SK-N-SH (cell line): ENCODE data around the gene RALGDS. TPM values are rescaled to one million over a fixed set of nuclear protein-coding genes. Genes with fewer than 3 reads are reported as not detected.
A peak's percentile ranks its signal among the peaks of the same experiment; 100 is the strongest.

Experiments used
- CTCF ChIA-PET: fragments of 300-600, 350-600 bp; formaldehyde crosslinking; extraction: SDS; loops from one replicate; lab custom pipeline; 2021; lab: Yijun Ruan, JAX
- POLR2A ChIA-PET: fragments of 350-600 bp; sonication (Branson Sonifier 250); formaldehyde crosslinking; extraction: SDS; loops from one replicate; lab custom pipeline; 2020; ENCODE audit warnings: antibody characterized with exemption, inconsistent platforms; lab: Yijun Ruan, JAX
- DNase-seq: peaks from one replicate; pipeline ENCODE4 v3.0.0; 2012
- H2AFZ ChIP-seq: fragments of 200-600 bp; sonication (generic); 2 replicates; pipeline ENCODE4 v1.8.1; 2016; ENCODE audit warnings: antibody characterized with exemption, mild to moderate bottlenecking, low read depth
- H3F3A ChIP-seq: fragments of 200-600 bp; sonication (generic); replicated peaks from 2 replicates; pipeline ENCODE3; 2016; ENCODE audit warnings: antibody characterized with exemption, mild to moderate bottlenecking; ENCODE audit not compliant: insufficient read depth
- H3K27ac ChIP-seq, 2 experiments: fragments of 200-500 bp in 1 of 2; fragments of 200-600 bp in 1 of 2; sonication (Bioruptor generic) in 1 of 2; sonication (generic), shearing (Covaris generic) in 1 of 2; 2 replicates each; pipeline versions ENCODE4 v1.5.1 to v1.6.1; 2014 to 2016; ENCODE audit warnings: low read depth in 2 of 2, inconsistent platforms in 1 of 2, low read length in 1 of 2, mild to moderate bottlenecking in 1 of 2, mixed read lengths in 1 of 2
- H3K27me3 ChIP-seq: fragments of 200-600 bp; sonication (generic), shearing (Covaris generic); 2 replicates; pipeline ENCODE4 v1.6.1; 2016; ENCODE audit warnings: mixed run types; ENCODE audit not compliant: insufficient read depth
- H3K36me3 ChIP-seq, 2 experiments: fragments of 200-500 bp in 1 of 2; fragments of 200-600 bp in 1 of 2; sonication (Bioruptor generic) in 1 of 2; sonication (generic) in 1 of 2; replicated peaks in 1 of 2; 2 replicates each; pipeline versions ENCODE3 to v1.5.1; 2014 to 2016; ENCODE audit warnings: low read length in 1 of 2, mild to moderate bottlenecking in 1 of 2; ENCODE audit not compliant: insufficient read depth in 2 of 2, control insufficient read depth in 1 of 2
- H3K4me1 ChIP-seq, 2 experiments: fragments of 200-500 bp in 1 of 2; fragments of 200-600 bp in 1 of 2; sonication (Bioruptor generic) in 1 of 2; sonication (generic), shearing (Covaris generic) in 1 of 2; 2 replicates each; pipeline versions ENCODE4 v1.5.1 to v1.6.1; 2014 to 2016; ENCODE audit warnings: low read depth in 1 of 2, low read length in 1 of 2, mixed run types in 1 of 2; ENCODE audit not compliant: insufficient read depth in 2 of 2, control insufficient read depth in 1 of 2
- H3K4me2 ChIP-seq: fragments of 200-600 bp; sonication (generic), shearing (Covaris generic); 2 replicates; pipeline ENCODE4 v1.6.1; 2017; ENCODE audit warnings: mixed run types
- H3K4me3 ChIP-seq, 2 experiments: fragments of 200-500 bp in 1 of 2; fragments of 200-600 bp in 1 of 2; sonication (Bioruptor generic) in 1 of 2; sonication (generic), shearing (Covaris generic) in 1 of 2; 2 replicates each; pipeline versions ENCODE4 v1.5.1 to v1.8.1; 2014 to 2016; ENCODE audit warnings: low read depth in 2 of 2, inconsistent platforms in 1 of 2, low read length in 1 of 2, mild to moderate bottlenecking in 1 of 2, mixed read lengths in 1 of 2, moderate library complexity in 1 of 2
- H3K79me2 ChIP-seq: fragments of 200-600 bp; sonication (generic); 2 replicates; pipeline ENCODE4 v1.8.1; 2017; ENCODE audit warnings: mild to moderate bottlenecking; ENCODE audit not compliant: insufficient read depth
- H3K9ac ChIP-seq: fragments of 200-600 bp; sonication (generic); 2 replicates; pipeline ENCODE4 v1.6.1; 2017; ENCODE audit warnings: mixed run types
- H3K9me2 ChIP-seq: fragments of 200-600 bp; sonication (generic); 2 replicates; pipeline ENCODE4 v1.6.1; 2017; ENCODE audit warnings: mixed run types
- H3K9me3 ChIP-seq: fragments of 200-600 bp; sonication (generic); 2 replicates; pipeline ENCODE4 v1.6.1; 2017; ENCODE audit warnings: mixed run types, mild to moderate bottlenecking, moderate library complexity
- H4K20me1 ChIP-seq: fragments of 200-600 bp; sonication (generic); 2 replicates; pipeline ENCODE4 v1.6.1; 2017; ENCODE audit warnings: mild to moderate bottlenecking, mixed run types; ENCODE audit not compliant: insufficient read depth
- CHD2 ChIP-seq: fragments of 150-350 bp; IDR thresholded peaks from 2 replicates; pipeline ENCODE4 v1.6.1; 2018; ENCODE audit warnings: low read length; ENCODE audit not compliant: partially characterized antibody
- ELF1 ChIP-seq: IDR thresholded peaks from 2 replicates; pipeline ENCODE4 v1.4.0; 2012
- EP300 ChIP-seq, 2 experiments: IDR thresholded peaks; 2 replicates each; pipeline versions ENCODE4 v1.4.0 to v1.6.1; 2012; ENCODE audit warnings: borderline replicate concordance in 1 of 2, low read depth in 1 of 2, low read length in 1 of 2
- FOSL2 ChIP-seq: IDR thresholded peaks from 2 replicates; pipeline ENCODE4 v1.4.0; 2012; ENCODE audit warnings: low read depth, mild to moderate bottlenecking, moderate library complexity, borderline replicate concordance
- FOXJ3 ChIP-seq: sonication (generic); formaldehyde crosslinking; IDR thresholded peaks from 2 replicates; pipeline ENCODE4 v1.5.1; 2020; ENCODE audit warnings: mild to moderate bottlenecking, missing genetic modification reagents
- FOXM1 ChIP-seq: IDR thresholded peaks from 2 replicates; pipeline ENCODE4 v1.4.0; 2012; ENCODE audit warnings: low read depth, mild to moderate bottlenecking
- GABPA ChIP-seq: IDR thresholded peaks from 2 replicates; pipeline ENCODE4 v1.4.0; 2012; ENCODE audit warnings: low read depth, mild to moderate bottlenecking
- GATA2 ChIP-seq: sonication (generic); formaldehyde crosslinking; IDR thresholded peaks from 2 replicates; pipeline ENCODE4 v1.5.0; 2020; ENCODE audit warnings: mild to moderate bottlenecking, missing genetic modification reagents
- JUND ChIP-seq: IDR thresholded peaks from 2 replicates; pipeline ENCODE4 v1.4.0; 2012
- MEF2A ChIP-seq: IDR thresholded peaks from 2 replicates; pipeline ENCODE4 v1.4.0; 2012; ENCODE audit warnings: low read depth, borderline replicate concordance
- MXI1 ChIP-seq: IDR thresholded peaks from 2 replicates; pipeline ENCODE4 v1.6.1; 2012; ENCODE audit warnings: mild to moderate bottlenecking, low read depth, low read length, improper control_type of control experiment
- NFIC ChIP-seq: IDR thresholded peaks from 2 replicates; pipeline ENCODE4 v1.4.0; 2012; ENCODE audit warnings: borderline replicate concordance
- POLR2AphosphoS5 ChIP-seq: IDR thresholded peaks from 2 replicates; pipeline ENCODE4 v1.6.1; 2012; ENCODE audit warnings: low read depth, low read length
- RCOR1 ChIP-seq: fragments of 150-350 bp; IDR thresholded peaks from 2 replicates; pipeline ENCODE4 v1.6.1; 2017; ENCODE audit warnings: antibody characterized with exemption, low read length
- RFX5 ChIP-seq: IDR thresholded peaks from 2 replicates; pipeline ENCODE4 v1.6.1; 2012; ENCODE audit warnings: mild to moderate bottlenecking, improper control_type of control experiment, low read length
- SIN3A ChIP-seq: IDR thresholded peaks from 2 replicates; pipeline ENCODE4 v1.6.1; 2012; ENCODE audit warnings: low read depth, mild to moderate bottlenecking, low read length, moderate library complexity, borderline replicate concordance
- TCF12 ChIP-seq: IDR thresholded peaks from 2 replicates; pipeline ENCODE4 v1.4.0; 2012
- TEAD4 ChIP-seq: IDR thresholded peaks from 2 replicates; pipeline ENCODE4 v1.4.0; 2012; ENCODE audit warnings: mild to moderate bottlenecking, borderline replicate concordance; ENCODE audit not compliant: insufficient read depth
- WGBS: methylation state at CpG from one replicate; pipeline ENCODE4 v1.1.6; 2017; ENCODE audit warnings: low lambda C conversion rate; 5-methylcytosine and 5-hydroxymethylcytosine counted together
- polyA plus RNA-seq, 3 experiments: library from polyadenylated mRNA; depleted of rRNA; stranded (reverse); fragments of >200 nt; gene quantifications; 2 replicates each; pipeline ENCODE4 v1.2.3, GENCODE V29; 2012
- TF ChIP-seq, protein P1 (sequence below): fragments of 200-600 bp; sonication (generic); IDR thresholded peaks from 2 replicates; pipeline ENCODE4 v1.6.1; 2017; ENCODE audit warnings: antibody characterized with exemption, mild to moderate bottlenecking, moderate library complexity
- TF ChIP-seq, protein P2 (sequence below): IDR thresholded peaks from 2 replicates; pipeline ENCODE4; 2012
- TF ChIP-seq, protein P3 (sequence below): IDR thresholded peaks from 2 replicates; pipeline ENCODE4 v1.4.0; 2012; ENCODE audit warnings: low read depth, borderline replicate concordance
- TF ChIP-seq, protein P4 (sequence below): IDR thresholded peaks from 2 replicates; pipeline ENCODE4 v1.4.0; 2012; ENCODE audit warnings: low read depth, borderline replicate concordance
- TF ChIP-seq, protein P5 (sequence below): IDR thresholded peaks from 2 replicates; pipeline ENCODE4 v1.4.0; 2012; ENCODE audit warnings: low read depth

The RALGDS gene
- polyA plus RNA-seq, 1 of the 3 experiments (the other 2 are of a cell fraction): 64.7 TPM

DNA sequence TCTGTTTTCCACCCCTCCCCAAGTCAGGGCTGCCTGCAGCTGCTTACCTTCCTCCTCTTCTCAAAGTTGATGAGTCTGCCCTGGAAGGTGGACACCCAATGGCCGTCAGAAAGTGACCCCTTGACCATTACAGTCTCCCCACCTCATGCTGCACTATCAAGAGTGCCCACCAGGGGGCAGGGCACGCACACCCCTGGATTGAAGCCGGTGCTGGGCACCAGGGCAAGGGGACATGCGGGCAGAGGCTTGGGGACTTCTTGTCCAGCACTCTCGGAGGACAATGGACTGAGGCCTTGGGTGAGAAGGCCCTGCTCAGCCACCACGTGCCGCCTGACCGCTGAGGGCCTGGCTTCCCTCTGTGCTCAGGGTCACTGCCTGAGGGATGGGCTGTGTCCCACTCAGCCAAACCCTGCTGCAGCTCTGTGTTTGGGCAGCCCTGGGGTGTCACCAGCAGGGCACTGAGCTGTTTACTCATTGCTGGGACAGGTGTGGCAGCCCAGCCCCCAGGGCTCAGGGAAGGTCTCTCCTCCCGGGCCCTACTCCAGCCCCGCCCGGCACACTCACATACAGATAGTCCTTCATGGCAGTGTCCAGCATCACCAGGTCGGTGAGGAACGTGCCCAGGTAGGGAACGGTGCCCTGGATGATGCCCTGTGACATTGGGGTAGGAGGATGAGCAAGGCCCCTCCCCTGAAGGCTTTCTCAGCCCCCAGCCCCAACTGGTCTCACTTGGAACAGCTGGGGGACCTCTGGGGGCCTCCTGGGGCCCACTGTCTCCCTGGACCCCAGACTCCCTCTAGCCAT, 17.7 kb downstream of the RALGDS start (continued):
- TF ChIP-seq, protein P1, sequence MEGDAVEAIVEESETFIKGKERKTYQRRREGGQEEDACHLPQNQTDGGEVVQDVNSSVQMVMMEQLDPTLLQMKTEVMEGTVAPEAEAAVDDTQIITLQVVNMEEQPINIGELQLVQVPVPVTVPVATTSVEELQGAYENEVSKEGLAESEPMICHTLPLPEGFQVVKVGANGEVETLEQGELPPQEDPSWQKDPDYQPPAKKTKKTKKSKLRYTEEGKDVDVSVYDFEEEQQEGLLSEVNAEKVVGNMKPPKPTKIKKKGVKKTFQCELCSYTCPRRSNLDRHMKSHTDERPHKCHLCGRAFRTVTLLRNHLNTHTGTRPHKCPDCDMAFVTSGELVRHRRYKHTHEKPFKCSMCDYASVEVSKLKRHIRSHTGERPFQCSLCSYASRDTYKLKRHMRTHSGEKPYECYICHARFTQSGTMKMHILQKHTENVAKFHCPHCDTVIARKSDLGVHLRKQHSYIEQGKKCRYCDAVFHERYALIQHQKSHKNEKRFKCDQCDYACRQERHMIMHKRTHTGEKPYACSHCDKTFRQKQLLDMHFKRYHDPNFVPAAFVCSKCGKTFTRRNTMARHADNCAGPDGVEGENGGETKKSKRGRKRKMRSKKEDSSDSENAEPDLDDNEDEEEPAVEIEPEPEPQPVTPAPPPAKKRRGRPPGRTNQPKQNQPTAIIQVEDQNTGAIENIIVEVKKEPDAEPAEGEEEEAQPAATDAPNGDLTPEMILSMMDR: peak; percentile 94
- TF ChIP-seq FOSL2 (no peak), SIN3A (no peak), EP300 (IDR thresholded peaks at IDR 0.05; ENCODE audit: borderline replicate concordance in 1 of 2, low read depth in 1 of 2, low read length in 1 of 2) (no peak), NFIC (no peak), GABPA (no peak)
- TF ChIP-seq, all 33 proteins: peak for 4

DNA sequence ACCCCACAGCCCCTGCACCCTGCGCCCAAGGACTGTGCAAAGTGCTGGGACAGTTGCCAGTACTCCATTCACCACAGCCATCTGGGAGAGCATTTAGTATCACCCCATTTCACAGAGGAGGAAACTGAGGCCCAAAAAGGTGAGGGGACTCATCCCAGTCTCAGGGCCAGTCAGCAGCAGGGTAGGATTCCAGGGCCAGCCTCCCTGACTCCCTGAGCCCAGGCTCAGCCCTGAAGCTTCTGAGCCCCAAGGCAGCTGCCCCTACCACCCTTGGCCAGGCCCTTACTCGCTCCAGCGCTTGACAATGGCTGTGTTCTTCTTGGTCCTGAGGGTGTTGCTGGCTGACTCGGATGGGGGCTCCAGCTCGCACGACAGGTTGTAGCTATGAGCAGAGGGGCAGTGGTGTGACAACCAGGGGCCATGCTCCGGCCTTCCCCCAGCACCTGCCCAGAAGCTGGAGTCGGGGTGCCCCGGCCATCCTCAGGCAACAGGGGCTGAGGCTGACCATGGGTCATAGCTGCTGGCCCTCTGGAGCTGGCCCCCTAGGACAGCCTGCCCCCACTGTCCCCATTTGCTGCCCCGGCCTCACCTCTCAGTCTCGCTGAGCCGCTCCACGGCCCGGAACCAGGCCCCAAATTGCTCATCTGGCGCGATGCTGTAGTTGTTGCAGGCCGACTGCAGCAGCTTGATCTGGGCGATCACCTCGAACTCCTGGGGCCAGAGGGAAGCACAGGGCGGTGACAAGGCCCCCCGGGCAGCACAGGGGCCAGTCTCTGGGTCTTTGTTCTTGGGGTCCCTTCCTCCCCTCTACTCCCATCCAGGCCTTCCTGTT, 18.6 kb downstream of the RALGDS start:
- no peak overlapping the region for H3K4me3 ChIP-seq
- DNase-seq: no peak
- H3K4me1 ChIP-seq: peaks cover 0 to 2% of the 10 kb centered on the region in 2 experiments; a peak in 1 of 4 replicates
- no peak overlapping the region for H2AFZ ChIP-seq
- POLR2A ChIA-PET: interaction anchor here (0.8 to 0.9 kb wide), 2 partner anchors 12 to 37 kb away, joined by 3 read pairs; no protein-coding TSS in a partner anchor
- no peak for TF ChIP-seq RCOR1
- TF ChIP-seq GATA2 (CRISPR knock-in tag): no peak
- TF ChIP-seq NFIC: no peak
- TF ChIP-seq FOXM1: no peak
- TF ChIP-seq, protein P2, sequence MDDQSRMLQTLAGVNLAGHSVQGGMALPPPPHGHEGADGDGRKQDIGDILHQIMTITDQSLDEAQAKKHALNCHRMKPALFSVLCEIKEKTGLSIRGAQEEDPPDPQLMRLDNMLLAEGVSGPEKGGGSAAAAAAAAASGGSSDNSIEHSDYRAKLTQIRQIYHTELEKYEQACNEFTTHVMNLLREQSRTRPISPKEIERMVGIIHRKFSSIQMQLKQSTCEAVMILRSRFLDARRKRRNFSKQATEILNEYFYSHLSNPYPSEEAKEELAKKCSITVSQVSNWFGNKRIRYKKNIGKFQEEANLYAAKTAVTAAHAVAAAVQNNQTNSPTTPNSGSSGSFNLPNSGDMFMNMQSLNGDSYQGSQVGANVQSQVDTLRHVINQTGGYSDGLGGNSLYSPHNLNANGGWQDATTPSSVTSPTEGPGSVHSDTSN: no peak
- TF ChIP-seq SIN3A: no peak
- no peak for TF ChIP-seq TEAD4
- TF ChIP-seq, protein P3, sequence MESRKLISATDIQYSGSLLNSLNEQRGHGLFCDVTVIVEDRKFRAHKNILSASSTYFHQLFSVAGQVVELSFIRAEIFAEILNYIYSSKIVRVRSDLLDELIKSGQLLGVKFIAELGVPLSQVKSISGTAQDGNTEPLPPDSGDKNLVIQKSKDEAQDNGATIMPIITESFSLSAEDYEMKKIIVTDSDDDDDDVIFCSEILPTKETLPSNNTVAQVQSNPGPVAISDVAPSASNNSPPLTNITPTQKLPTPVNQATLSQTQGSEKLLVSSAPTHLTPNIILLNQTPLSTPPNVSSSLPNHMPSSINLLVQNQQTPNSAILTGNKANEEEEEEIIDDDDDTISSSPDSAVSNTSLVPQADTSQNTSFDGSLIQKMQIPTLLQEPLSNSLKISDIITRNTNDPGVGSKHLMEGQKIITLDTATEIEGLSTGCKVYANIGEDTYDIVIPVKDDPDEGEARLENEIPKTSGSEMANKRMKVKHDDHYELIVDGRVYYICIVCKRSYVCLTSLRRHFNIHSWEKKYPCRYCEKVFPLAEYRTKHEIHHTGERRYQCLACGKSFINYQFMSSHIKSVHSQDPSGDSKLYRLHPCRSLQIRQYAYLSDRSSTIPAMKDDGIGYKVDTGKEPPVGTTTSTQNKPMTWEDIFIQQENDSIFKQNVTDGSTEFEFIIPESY: no peak
- TF ChIP-seq, protein P4, sequence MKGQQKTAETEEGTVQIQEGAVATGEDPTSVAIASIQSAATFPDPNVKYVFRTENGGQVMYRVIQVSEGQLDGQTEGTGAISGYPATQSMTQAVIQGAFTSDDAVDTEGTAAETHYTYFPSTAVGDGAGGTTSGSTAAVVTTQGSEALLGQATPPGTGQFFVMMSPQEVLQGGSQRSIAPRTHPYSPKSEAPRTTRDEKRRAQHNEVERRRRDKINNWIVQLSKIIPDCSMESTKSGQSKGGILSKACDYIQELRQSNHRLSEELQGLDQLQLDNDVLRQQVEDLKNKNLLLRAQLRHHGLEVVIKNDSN: no peak
- no peak for TF ChIP-seq MEF2A
- TF ChIP-seq FOXJ3 (CRISPR knock-in tag): no peak
- no peak for TF ChIP-seq JUND
- TF ChIP-seq POLR2AphosphoS5: no peak
- TF ChIP-seq MXI1: no peak
- no peak for TF ChIP-seq RFX5
- no peak for TF ChIP-seq TCF12
- TF ChIP-seq, protein P5, sequence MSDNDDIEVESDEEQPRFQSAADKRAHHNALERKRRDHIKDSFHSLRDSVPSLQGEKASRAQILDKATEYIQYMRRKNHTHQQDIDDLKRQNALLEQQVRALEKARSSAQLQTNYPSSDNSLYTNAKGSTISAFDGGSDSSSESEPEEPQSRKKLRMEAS: no peak
- TF ChIP-seq CHD2: no peak
- TF ChIP-seq ELF1: no peak
- no peak overlapping the region; a peak in 1 of 4 replicates for H3K27ac ChIP-seq
- 96% methylated on average over 10 of the region's 21 CpGs for WGBS
- no peaks in the 10 kb centered on the region for H3K27me3 ChIP-seq
- no peak overlapping the region for H3K9ac ChIP-seq
- no peaks in the 10 kb centered on the region for H3K79me2 ChIP-seq
- no peaks in the 10 kb centered on the region for H3F3A ChIP-seq
- no peak overlapping the region for H3K4me2 ChIP-seq
- H4K20me1 ChIP-seq: no peaks in the 10 kb centered on the region
- no peaks in the 10 kb centered on the region for H3K9me2 ChIP-seq
- peaks cover 27 to 83% of the 10 kb centered on the region in 2 experiments for H3K36me3 ChIP-seq
- no peaks in the 10 kb centered on the region for H3K9me3 ChIP-seq
- CTCF ChIA-PET: interaction anchor here (0.6 to 30.3 kb wide), 21 partner anchors 8 to 79 kb away, joined by 3 to 810 read pairs (median 5); partner anchors contain the start of genes GBGT1 and GTF3C5
